Measurements from ENCODE around the gene LGALS13.

DNA sequence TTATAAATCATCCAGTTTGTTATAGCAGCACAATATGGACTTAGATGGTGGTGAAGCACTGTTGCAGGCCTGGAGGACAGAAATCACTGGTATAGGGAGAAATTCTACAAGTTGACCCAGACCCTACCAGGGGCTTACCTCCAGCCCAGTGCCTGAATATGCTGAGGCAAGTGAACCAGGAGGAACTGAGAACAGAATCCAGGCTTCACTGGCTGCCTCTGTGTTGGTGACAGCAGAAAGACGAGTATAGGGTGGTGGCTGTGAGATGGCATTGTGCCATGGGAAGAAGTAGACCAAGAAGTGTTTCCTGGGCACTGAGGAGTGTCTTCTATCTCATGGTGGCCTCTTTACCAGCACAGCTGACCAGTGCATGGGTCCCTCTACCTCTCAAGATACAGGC is 46.4 kb upstream of the LGALS13 start:
- TF ChIP-seq SIN3A (IDR thresholded peaks at IDR 0.05; ENCODE audit: borderline replicate concordance, insufficient read depth, low read length) = no peak
- TF ChIP-seq TAF1 (IDR thresholded peaks at IDR 0.05; ENCODE audit: borderline replicate concordance, insufficient read depth, low read length) = no peak
- TF ChIP-seq, protein P1, sequence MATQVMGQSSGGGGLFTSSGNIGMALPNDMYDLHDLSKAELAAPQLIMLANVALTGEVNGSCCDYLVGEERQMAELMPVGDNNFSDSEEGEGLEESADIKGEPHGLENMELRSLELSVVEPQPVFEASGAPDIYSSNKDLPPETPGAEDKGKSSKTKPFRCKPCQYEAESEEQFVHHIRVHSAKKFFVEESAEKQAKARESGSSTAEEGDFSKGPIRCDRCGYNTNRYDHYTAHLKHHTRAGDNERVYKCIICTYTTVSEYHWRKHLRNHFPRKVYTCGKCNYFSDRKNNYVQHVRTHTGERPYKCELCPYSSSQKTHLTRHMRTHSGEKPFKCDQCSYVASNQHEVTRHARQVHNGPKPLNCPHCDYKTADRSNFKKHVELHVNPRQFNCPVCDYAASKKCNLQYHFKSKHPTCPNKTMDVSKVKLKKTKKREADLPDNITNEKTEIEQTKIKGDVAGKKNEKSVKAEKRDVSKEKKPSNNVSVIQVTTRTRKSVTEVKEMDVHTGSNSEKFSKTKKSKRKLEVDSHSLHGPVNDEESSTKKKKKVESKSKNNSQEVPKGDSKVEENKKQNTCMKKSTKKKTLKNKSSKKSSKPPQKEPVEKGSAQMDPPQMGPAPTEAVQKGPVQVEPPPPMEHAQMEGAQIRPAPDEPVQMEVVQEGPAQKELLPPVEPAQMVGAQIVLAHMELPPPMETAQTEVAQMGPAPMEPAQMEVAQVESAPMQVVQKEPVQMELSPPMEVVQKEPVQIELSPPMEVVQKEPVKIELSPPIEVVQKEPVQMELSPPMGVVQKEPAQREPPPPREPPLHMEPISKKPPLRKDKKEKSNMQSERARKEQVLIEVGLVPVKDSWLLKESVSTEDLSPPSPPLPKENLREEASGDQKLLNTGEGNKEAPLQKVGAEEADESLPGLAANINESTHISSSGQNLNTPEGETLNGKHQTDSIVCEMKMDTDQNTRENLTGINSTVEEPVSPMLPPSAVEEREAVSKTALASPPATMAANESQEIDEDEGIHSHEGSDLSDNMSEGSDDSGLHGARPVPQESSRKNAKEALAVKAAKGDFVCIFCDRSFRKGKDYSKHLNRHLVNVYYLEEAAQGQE (IDR thresholded peaks at IDR 0.05; ENCODE audit: insufficient read depth in 1 of 2, low read depth in 2 of 2, low read length in 2 of 2) = no peak

Data from PFSK-1 (cell line).